Thyroid gland (tissue), 4 donors: ENCODE data around the gene RASSF8. TPM values are rescaled to one million over a fixed set of nuclear protein-coding genes. Genes with fewer than 3 reads are reported as not detected.

Source experiments
- DNase-seq, 2 donors: peaks; one replicate each; pipeline ENCODE4 v3.0.0-alpha.2; 2019
- H3K27ac ChIP-seq, 3 donors: fragments of 200-600 bp; sonication (generic); 1 replicate in 2 of 3; 2 replicates in 1 of 3; pipeline ENCODE4 v1.5.1; 2016 to 2019; ENCODE audit warnings: mild to moderate bottlenecking in 1 of 3, moderate library complexity in 1 of 3
- H3K27me3 ChIP-seq: fragments of 200-600 bp; sonication (generic); one replicate; pipeline ENCODE4 v1.5.1; 2019
- H3K36me3 ChIP-seq, 2 donors: fragments of 200-600 bp; sonication (generic); one replicate each; pipeline ENCODE4 v1.5.1; 2016 to 2019
- H3K4me1 ChIP-seq, 2 donors: fragments of 200-600 bp; sonication (generic); one replicate each; pipeline ENCODE4 v1.5.1; 2017 to 2019
- H3K4me3 ChIP-seq, 3 donors: fragments of 200-600 bp; sonication (generic); replicated peaks in 1 of 3; 1 replicate in 2 of 3; 2 replicates in 1 of 3; pipeline ENCODE4 v1.5.1; 2016; ENCODE audit warnings: mild to moderate bottlenecking in 1 of 3
- H3K9me3 ChIP-seq: fragments of 200-600 bp; sonication (generic); one replicate; pipeline ENCODE4 v1.5.1; 2017
- POLR2A ChIP-seq, 2 donors: fragments of 450-650 bp; IDR thresholded peaks; one replicate each; pipeline ENCODE4 v1.6.1; 2017; ENCODE audit warnings: antibody characterized with exemption in 2 of 2, mild to moderate bottlenecking in 2 of 2, moderate library complexity in 1 of 2
- WGBS, 2 donors: methylation state at CpG; one replicate each; pipeline ENCODE4 v1.1.5; 2017; 5-methylcytosine and 5-hydroxymethylcytosine counted together
- intact Hi-C: fragments of 100-400 bp; cut with DNase I; formaldehyde crosslinking; loops from one replicate; pipeline ENCODE4 v1.15.1; 2023
- total RNA-seq, 4 donors: library from RNA; depleted of rRNA; stranded (reverse); fragments of >200 nt; gene quantifications; one replicate each; pipeline ENCODE4 v1.2.3, GENCODE V29; 2016
- TF ChIP-seq, protein P1 (sequence below), 6 experiments: fragments of 200-600 bp in 3 of 6; fragments of 450-650 bp in 3 of 6; sonication (generic) in 3 of 6; IDR thresholded peaks; one replicate each; pipeline ENCODE4 v1.5.1; 2016 to 2019; ENCODE audit warnings: antibody characterized with exemption in 6 of 6, mild to moderate bottlenecking in 2 of 6, inconsistent platforms in 1 of 6, moderate library complexity in 1 of 6

The RASSF8 gene
- total RNA-seq, 4 donors from 2014 or later = 20.1 to 69.1 (median 33.5) TPM

DNA sequence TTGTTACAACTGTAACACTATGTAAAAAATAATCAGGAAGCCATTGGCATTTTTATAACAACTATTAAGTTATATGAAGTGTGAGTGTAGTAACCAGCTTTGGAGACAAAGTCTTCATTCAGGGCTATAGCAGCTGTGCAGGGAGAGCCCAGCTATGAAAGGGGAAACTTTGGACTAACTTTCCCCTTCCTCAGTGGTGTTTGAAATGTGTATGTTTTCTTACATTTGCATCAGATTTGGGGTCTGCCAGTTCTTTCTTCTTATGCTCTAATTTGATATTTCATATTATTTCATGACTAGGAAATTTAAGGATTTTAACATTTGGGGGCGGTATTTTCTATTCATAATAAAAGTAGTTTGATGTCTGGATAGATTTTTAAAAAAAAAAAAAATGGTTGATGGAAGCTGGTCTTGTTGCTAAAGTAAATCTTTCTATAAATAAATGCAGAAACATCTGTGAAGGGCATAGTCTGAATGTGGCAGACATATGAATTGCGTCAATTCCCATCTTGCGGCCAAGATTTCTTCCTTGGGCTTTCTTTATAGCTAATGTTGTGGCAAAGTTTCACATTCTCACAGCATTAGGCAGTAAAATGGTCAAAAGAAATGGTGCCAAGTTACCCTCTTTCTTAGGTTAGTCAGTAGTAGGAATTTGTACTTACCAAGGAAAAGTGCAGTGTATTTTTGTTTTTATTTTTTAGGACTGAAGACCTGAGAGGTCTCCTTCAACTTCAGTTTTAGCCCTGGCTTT, 35.6 kb downstream of the RASSF8 start:
- no peaks in the 10 kb centered on the region for H3K36me3 ChIP-seq
- no peak for TF ChIP-seq POLR2A (IDR thresholded peaks at IDR 0.05)
- TF ChIP-seq, protein P1, sequence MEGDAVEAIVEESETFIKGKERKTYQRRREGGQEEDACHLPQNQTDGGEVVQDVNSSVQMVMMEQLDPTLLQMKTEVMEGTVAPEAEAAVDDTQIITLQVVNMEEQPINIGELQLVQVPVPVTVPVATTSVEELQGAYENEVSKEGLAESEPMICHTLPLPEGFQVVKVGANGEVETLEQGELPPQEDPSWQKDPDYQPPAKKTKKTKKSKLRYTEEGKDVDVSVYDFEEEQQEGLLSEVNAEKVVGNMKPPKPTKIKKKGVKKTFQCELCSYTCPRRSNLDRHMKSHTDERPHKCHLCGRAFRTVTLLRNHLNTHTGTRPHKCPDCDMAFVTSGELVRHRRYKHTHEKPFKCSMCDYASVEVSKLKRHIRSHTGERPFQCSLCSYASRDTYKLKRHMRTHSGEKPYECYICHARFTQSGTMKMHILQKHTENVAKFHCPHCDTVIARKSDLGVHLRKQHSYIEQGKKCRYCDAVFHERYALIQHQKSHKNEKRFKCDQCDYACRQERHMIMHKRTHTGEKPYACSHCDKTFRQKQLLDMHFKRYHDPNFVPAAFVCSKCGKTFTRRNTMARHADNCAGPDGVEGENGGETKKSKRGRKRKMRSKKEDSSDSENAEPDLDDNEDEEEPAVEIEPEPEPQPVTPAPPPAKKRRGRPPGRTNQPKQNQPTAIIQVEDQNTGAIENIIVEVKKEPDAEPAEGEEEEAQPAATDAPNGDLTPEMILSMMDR (IDR thresholded peaks at IDR 0.05) = no peak
- H3K9me3 ChIP-seq = no peaks in the 10 kb centered on the region
- intact Hi-C loops = no loop called here
- H3K4me1 ChIP-seq = peaks cover 19 to 25% of the 10 kb centered on the region in 2 donors
- WGBS, 2 donors = 95% methylated on average over 3 of the region's 3 CpGs
- no peak overlapping the region for H3K27ac ChIP-seq
- DNase-seq = no peak
- no peak overlapping the region for H3K4me3 ChIP-seq
- H3K27me3 ChIP-seq = no peaks in the 10 kb centered on the region

DNA sequence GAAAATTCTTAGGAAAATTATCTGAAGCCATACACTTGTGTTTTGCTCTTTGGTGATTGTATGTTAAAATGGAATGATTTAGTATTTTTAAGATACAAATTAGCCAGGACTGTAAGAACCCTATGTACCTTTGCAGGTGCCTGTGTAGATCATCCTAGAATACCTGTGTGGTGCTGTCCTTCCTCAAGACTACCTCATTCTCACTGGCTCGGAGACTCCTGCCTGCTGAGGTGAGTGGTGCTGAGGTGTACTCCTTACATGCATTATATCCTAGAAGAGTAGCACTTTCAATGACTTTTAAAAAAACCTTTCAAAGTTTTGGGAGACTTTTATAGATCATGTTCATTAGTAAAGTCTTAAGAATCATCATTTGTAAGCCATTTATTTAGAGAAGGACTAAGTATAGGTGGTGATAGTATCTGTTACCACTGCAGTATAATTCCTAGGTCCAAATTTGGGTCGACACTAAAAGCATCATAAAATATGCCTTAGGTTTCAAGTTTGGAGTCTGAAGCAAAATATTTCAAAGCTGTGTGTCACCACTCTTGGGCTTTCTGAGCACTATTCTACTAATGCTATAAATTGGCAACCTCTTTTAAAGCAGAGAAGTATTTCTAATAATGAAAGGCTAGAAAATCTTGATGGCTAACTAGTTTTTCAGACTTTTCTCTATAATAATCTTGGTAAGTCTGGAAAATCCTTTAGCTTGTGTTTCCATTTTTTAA, 36.6 kb downstream of the RASSF8 start:
- Histone ChIP-seq H3K9me3 (no peaks in the 10 kb centered on the region), H3K4me1 (peaks cover 19 to 25% of the 10 kb centered on the region in 2 donors), H3K27ac (no peak overlapping the region), H3K27me3 (no peaks in the 10 kb centered on the region), H3K4me3 (no peak overlapping the region), H3K36me3 (no peaks in the 10 kb centered on the region)
- TF ChIP-seq POLR2A (IDR thresholded peaks at IDR 0.05) = no peak
- TF ChIP-seq, protein P1 (IDR thresholded peaks at IDR 0.05) = no peak
- intact Hi-C loops = no loop called here
- 60 to 63% methylated on average over 2 of the region's 2 CpGs for WGBS, 2 donors
- no peak for DNase-seq

DNA sequence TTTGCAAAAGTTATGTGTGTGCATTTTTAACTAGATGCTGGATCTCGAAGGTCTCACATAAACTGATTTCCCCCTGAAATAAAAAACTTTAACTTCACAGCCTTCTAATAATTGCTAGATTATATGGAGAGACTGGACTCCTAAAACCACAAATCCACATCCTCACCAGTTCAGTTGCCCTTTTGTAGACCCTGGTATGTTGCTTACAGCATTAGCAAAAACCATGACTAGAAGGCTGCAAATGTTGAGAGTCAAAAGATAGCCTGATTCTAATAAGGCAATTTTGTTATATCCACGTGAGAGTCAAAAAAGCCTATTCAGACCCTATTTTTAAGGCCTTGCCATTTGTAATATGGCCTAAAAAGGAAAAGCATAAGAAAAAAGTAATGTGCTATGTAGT, 37.4 kb downstream of the RASSF8 start:
- Histone ChIP-seq H3K27me3 (no peaks in the 10 kb centered on the region), H3K4me3 (no peak overlapping the region), H3K27ac (no peak overlapping the region), H3K4me1 (peaks cover 19 to 23% of the 10 kb centered on the region in 2 donors), H3K9me3 (no peaks in the 10 kb centered on the region), H3K36me3 (no peaks in the 10 kb centered on the region)
- no peak for DNase-seq
- TF ChIP-seq, protein P1 (IDR thresholded peaks at IDR 0.05) = no peak
- no peak for TF ChIP-seq POLR2A (IDR thresholded peaks at IDR 0.05)
- intact Hi-C loops = no loop called here
- 99 to 100% methylated on average over 2 of the region's 2 CpGs for WGBS, 2 donors

DNA sequence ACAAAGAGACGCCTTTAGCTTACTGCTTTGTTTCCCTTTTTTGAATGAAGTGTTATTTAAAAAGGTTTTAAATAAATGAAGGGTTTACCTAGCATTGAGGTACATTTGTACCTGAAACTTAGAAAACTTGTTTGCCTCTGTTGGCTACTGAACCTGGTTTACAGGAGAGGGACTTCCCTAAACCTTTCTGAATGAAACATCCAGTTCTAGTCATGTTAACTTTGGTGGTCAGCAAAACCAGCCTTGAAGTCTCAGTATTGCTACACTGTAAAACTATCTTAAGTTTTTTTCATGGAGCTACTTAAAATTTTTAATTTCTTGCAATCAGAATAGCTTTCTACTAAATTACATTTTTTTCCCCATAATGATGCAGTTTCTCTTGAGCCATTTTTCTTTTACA, 38.2 kb downstream of the RASSF8 start:
- intact Hi-C loops = no loop called here
- DNase-seq = no peak
- H3K4me3 ChIP-seq = no peak overlapping the region
- TF ChIP-seq POLR2A (IDR thresholded peaks at IDR 0.05) = no peak
- TF ChIP-seq, protein P1 (IDR thresholded peaks at IDR 0.05) = no peak
- no peaks in the 10 kb centered on the region for H3K9me3 ChIP-seq
- WGBS, 2 donors = 93 to 98% methylated on average over 1 of the region's 1 CpG
- H3K36me3 ChIP-seq = no peaks in the 10 kb centered on the region
- H3K27me3 ChIP-seq = no peaks in the 10 kb centered on the region
- H3K27ac ChIP-seq = no peak overlapping the region
- peaks cover 14 to 15% of the 10 kb centered on the region in 2 donors for H3K4me1 ChIP-seq
